A673 (cell line): ENCODE results near the gene SEC31B. TPM values are rescaled to one million over a fixed set of nuclear protein-coding genes. Genes with fewer than 3 reads are reported as not detected.

Experiments
- BruUV-seq: library from RNA; stranded (reverse); fragments of 400-500 nt; replicated peaks from 2 replicates; lab custom pipeline; 2021; lab: Mats Ljungman, UMichigan
- CTCF ChIA-PET: fragments of 300-600 bp; sonication (Branson Sonifier 250); formaldehyde crosslinking; loops from one replicate; lab custom pipeline; 2022; ENCODE audit warnings: antibody characterized with exemption; lab: Charles Lee
- POLR2A ChIA-PET: fragments of 300-600 bp; sonication (Branson Sonifier 250); formaldehyde crosslinking; loops from one replicate; lab custom pipeline; 2022; ENCODE audit warnings: antibody characterized with exemption; ENCODE audit not compliant: low non-redundant PET; lab: Charles Lee
- DNase-seq: peaks from one replicate; pipeline ENCODE4 v3.0.0-alpha.2; 2015; ENCODE audit warnings: low spot score
- H3K27ac ChIP-seq: fragments of 200-600 bp; sonication (generic); 2 replicates; pipeline ENCODE4 v1.5.1; 2016; ENCODE audit warnings: mixed run types, low read depth, mild to moderate bottlenecking, mixed read lengths, antibody characterized with exemption, low read length; ENCODE audit not compliant: poor library complexity, severe bottlenecking
- H3K27me3 ChIP-seq: fragments of 200-600 bp; sonication (generic); replicated peaks from 2 replicates; pipeline ENCODE4 v1.6.1; 2017; ENCODE audit warnings: mixed run types, low read depth, mild to moderate bottlenecking, mixed read lengths, antibody characterized with exemption, low read length; ENCODE audit not compliant: insufficient read depth, poor library complexity
- H3K36me3 ChIP-seq: fragments of 200-600 bp; sonication (generic); 2 replicates; pipeline ENCODE4 v1.6.1; 2016; ENCODE audit warnings: mixed run types, mild to moderate bottlenecking, mixed read lengths, antibody characterized with exemption, low read length; ENCODE audit not compliant: insufficient read depth, poor library complexity, severe bottlenecking
- H3K4me1 ChIP-seq: fragments of 200-600 bp; sonication (generic); 2 replicates; pipeline ENCODE4 v1.6.1; 2017; ENCODE audit warnings: mixed run types, mild to moderate bottlenecking, mixed read lengths, antibody characterized with exemption, low read length; ENCODE audit not compliant: insufficient read depth, poor library complexity, severe bottlenecking
- H3K4me3 ChIP-seq: fragments of 200-600 bp; sonication (generic); 2 replicates; pipeline ENCODE4 v1.5.1; 2016; ENCODE audit warnings: low read depth, mixed run types, mild to moderate bottlenecking, mixed read lengths, low read length; ENCODE audit not compliant: poor library complexity, severe bottlenecking
- H3K9me3 ChIP-seq: fragments of 200-600 bp; sonication (generic); 2 replicates; pipeline ENCODE4 v1.6.1; 2016; ENCODE audit warnings: mixed run types, low read depth, mild to moderate bottlenecking, mixed read lengths, antibody characterized with exemption, low read length; ENCODE audit not compliant: poor library complexity, severe bottlenecking
- CTCF ChIP-seq: fragments of 300-800, 200-600 bp; sonication (generic); conservative IDR thresholded peaks from 2 replicates; pipeline ENCODE4 v1.5.1; 2017; ENCODE audit warnings: low read depth, mild to moderate bottlenecking, antibody characterized with exemption, low read length, moderate library complexity, mixed read lengths
- EZH2 ChIP-seq: fragments of 200-600 bp; sonication (generic); IDR thresholded peaks from 2 replicates; pipeline ENCODE4 v1.6.1; 2017; ENCODE audit warnings: borderline replicate concordance, low read depth, mild to moderate bottlenecking, mixed read lengths, antibody characterized with exemption, low read length; ENCODE audit not compliant: poor library complexity, severe bottlenecking
- intact Hi-C: fragments of 100-400 bp; cut with micrococcal nuclease; formaldehyde crosslinking; loops from one replicate; pipeline ENCODE4 v1.10.0; 2022; ENCODE audit not compliant: unreplicated experiment
- total RNA-seq: library from RNA; stranded (reverse); gene quantifications from 2 replicates; pipeline ENCODE4 v1.2.3, GENCODE V29; 2021

Gene SEC31B
- total RNA-seq, 1 experiment from 2014 or later = 3.8 TPM

DNA sequence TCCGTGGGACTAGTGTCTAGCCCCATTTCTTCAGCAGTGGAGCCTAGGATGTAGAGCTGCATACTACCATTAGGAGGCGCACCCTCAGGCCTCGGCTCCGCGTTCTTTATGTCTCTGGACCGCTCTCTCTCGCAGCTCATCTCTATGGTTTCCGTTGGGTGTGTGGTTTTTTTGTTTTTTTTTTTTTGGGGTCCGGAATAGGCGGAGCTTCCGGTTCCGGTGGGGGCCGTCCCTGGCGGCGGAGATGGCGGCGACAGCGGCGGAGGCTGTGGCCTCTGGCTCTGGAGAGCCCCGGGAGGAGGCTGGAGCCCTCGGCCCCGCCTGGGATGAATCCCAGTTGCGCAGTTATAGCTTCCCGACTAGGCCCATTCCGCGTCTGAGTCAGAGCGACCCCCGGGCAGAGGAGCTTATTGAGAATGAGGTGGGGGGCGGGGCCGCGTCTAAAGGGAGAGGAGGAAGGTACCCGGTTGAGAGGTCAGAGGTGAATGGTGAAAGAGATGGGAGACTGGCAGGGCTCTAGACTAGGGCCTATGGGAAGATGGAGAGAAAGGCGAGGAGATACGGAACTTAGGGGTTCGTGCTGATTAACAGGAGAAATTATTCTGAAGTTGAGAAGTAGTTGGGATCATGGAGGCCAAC is 16.2 kb upstream of the SEC31B start, which contains the start of gene HIF1AN:
HIF1AN (plus strand) TSS at position 229 of the 639 bp plus-strand sequence; CDS start at position 245, 16 bp downstream.
- ChIA-PET POLR2A (interaction anchor here (0.6 to 0.7 kb wide), 4 partner anchors 15 to 153 kb away, joined by 3 to 7 read pairs (median 4); no protein-coding TSS in a partner anchor), CTCF (interaction anchor here (0.6 to 1.9 kb wide), 6 partner anchors 9 to 1246 kb away, joined by 3 to 18 read pairs (median 4); no protein-coding TSS in a partner anchor)
- no TSS peak for BruUV-seq
- TF ChIP-seq EZH2 = no peak
- peak; percentile 99 for TF ChIP-seq CTCF
- intact Hi-C loops = no loop called here
- Histone ChIP-seq H3K9me3 (no peaks in the 10 kb centered on the region), H3K27ac (peak within 1 kb of the TSS; percentile 49), H3K4me1 (peaks cover 13% of the 10 kb centered on the region), H3K27me3 (no peaks in the 10 kb centered on the region), H3K4me3 (peak within 1 kb of the TSS; percentile 89), H3K36me3 (peaks cover 25% of the 10 kb centered on the region)
- DNase-seq = peak; percentile 98

DNA sequence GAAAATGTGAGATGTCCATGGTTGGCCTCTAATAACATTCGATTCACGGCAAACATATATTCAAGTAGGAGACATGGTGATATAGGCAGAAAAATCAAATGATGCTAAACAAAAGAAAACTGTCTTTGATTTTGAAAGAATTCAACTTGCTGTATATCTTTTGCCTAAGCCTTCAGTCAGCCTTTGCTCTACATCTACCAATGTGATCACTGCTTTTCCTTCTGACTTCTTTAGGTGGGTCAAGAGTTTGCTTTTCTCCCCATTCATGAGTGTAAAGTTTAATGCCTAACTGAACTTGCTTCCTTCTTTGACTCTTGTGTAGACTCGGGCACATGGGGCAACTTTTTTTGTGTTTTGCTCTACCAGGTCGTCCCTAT is 15.7 kb upstream of the SEC31B start:
- DNase-seq = no peak
- ChIA-PET POLR2A (interaction anchor here (0.7 kb wide), 3 partner anchors 14 to 99 kb away, joined by 3 to 7 read pairs (median 5); no protein-coding TSS in a partner anchor), CTCF (interaction anchor here (0.6 to 1.9 kb wide), 6 partner anchors 9 to 1246 kb away, joined by 3 to 18 read pairs (median 4); no protein-coding TSS in a partner anchor)
- intact Hi-C loops = no loop called here
- H3K36me3 ChIP-seq = peaks cover 20% of the 10 kb centered on the region
- H3K4me1 ChIP-seq = peaks cover 13% of the 10 kb centered on the region
- H3K9me3 ChIP-seq = no peaks in the 10 kb centered on the region
- no peaks in the 10 kb centered on the region for H3K27me3 ChIP-seq
- H3K4me3 ChIP-seq = peak overlapping the region; percentile 89
- no peak overlapping the region for H3K27ac ChIP-seq
- TF ChIP-seq EZH2 (no peak), CTCF (no peak)
- no TSS peak for BruUV-seq

GRCh38 chr10:100534726-100535125 is 15.1 kb upstream of the SEC31B start:
- intact Hi-C loops = no loop called here
- H3K27ac ChIP-seq = no peak overlapping the region
- H3K27me3 ChIP-seq = no peaks in the 10 kb centered on the region
- H3K4me1 ChIP-seq = peaks cover 13% of the 10 kb centered on the region
- DNase-seq = no peak
- CTCF ChIA-PET = interaction anchor here (1.9 kb wide), 1 partner anchor 16 kb away, joined by 18 read pairs; no protein-coding TSS in a partner anchor
- POLR2A ChIA-PET = no interaction called here
- no TSS peak for BruUV-seq
- peaks cover 14% of the 10 kb centered on the region for H3K36me3 ChIP-seq
- no peak overlapping the region for H3K4me3 ChIP-seq
- H3K9me3 ChIP-seq = no peaks in the 10 kb centered on the region
- TF ChIP-seq EZH2 (no peak), CTCF (no peak)
